D721Med (cell line): ENCODE measurements around the gene KRT72.

ENCODE experiments used
- DNase-seq: peaks from one replicate; pipeline ENCODE4 v3.0.0; 2011; ENCODE audit warnings: low spot score; ENCODE audit not compliant: insufficient read length
- FAIRE-seq: peaks from 2 replicates; lab custom pipeline; 2011; peaks lifted over from hg19 to GRCh38; lab: Jason Lieb, UNC
- TF ChIP-seq, protein P1 (sequence below): IDR thresholded peaks from 2 replicates; pipeline ENCODE4 v1.5.1; 2012; ENCODE audit warnings: mild to moderate bottlenecking, control low read depth; ENCODE audit not compliant: insufficient read depth; ENCODE audit errors: missing control alignments

The KRT72 gene

GRCh38 chr12:52558781-52559445 lies 42.4 kb downstream of the KRT72 start:
- DNase-seq: no peak
- no peak for FAIRE-seq
- TF ChIP-seq, protein P1, sequence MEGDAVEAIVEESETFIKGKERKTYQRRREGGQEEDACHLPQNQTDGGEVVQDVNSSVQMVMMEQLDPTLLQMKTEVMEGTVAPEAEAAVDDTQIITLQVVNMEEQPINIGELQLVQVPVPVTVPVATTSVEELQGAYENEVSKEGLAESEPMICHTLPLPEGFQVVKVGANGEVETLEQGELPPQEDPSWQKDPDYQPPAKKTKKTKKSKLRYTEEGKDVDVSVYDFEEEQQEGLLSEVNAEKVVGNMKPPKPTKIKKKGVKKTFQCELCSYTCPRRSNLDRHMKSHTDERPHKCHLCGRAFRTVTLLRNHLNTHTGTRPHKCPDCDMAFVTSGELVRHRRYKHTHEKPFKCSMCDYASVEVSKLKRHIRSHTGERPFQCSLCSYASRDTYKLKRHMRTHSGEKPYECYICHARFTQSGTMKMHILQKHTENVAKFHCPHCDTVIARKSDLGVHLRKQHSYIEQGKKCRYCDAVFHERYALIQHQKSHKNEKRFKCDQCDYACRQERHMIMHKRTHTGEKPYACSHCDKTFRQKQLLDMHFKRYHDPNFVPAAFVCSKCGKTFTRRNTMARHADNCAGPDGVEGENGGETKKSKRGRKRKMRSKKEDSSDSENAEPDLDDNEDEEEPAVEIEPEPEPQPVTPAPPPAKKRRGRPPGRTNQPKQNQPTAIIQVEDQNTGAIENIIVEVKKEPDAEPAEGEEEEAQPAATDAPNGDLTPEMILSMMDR: no peak

DNA sequence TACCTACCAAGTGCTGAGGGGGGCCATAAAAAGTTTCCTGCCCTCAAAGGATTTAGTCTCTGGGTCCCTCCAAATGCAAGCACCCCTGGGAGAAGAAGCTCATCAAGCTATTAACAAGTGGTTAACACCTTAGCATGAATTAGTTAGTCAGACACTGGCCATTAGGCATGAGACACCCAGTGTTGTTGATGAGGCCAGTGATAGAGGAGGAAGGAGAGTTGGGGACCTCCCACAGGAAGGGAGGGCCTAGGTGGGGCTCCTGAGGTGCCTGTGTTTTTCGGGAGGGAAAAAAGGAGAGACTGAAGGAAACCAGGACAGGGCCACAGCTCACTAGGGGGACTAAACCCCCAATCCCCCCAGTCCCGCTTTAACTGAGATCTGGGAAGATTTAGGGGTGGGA lies 43.8 kb downstream of the KRT72 start:
- TF ChIP-seq, protein P1: no peak
- FAIRE-seq (no peak), DNase-seq (no peak)

DNA sequence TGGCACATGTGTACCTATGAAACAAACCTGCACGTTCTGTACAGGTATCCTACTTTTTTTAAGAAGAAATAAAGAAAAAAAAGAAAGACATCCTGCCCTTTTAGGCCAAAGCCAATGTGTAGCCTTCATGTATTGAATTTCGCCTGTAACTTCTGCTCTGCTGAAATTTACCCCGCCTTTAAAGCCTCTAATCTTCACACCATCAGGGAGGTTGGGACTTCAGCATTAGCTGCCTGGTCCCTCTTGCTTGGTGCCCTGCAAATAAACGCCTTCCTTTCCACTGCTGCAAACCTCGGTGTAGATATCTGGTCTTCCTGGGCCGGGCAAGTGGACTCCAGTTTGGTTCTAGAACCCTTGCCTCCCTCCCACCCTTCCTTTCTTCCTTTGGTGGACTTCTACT lies 45.7 kb downstream of the KRT72 start:
- FAIRE-seq (no peak), DNase-seq (no peak)
- TF ChIP-seq, protein P1: no peak

DNA sequence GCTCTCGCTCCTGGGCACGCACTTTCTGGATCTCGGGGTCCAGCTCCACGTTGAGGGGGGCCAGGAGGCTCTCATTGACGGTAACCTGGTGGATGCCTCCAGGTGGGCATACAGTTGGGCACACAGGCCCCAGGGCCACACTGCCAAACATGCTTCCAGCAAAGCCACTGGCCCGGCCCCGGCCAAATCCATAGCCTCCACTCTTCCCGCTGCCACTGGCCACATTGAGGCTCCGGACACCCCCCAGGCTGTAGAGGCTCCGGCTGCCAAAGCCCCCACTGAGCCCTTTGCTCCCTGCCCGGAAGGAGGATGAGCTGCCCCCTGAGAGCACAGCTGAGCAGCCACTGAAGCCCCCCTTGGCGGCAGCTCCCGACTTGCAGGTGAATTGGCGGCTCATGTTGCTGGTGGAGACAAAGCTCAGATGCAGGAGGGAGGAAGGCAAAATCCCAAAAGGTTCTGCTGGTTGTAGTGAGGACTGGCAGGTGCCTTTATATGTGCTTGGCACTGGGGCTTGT lies 48.5 kb downstream of the KRT72 start, which contains the start of gene KRT71:
Gene KRT71, minus strand, starts transcription at position 465 of the 515 bp plus-strand sequence. Its CDS starts 68 bp downstream, at position 397.
- FAIRE-seq: no peak
- TF ChIP-seq, protein P1: no peak
- DNase-seq: no peak

GRCh38 chr12:52552055-52552454 lies 49.2 kb downstream of the KRT72 start:
- TF ChIP-seq, protein P1: no peak
- DNase-seq (no peak), FAIRE-seq (no peak)

- FAIRE-seq: no peak
- TF ChIP-seq, protein P1: no peak
- no peak for DNase-seq
These were observed 49.9 kb downstream of the KRT72 start for GRCh38 chr12:52551216-52551865.

DNA sequence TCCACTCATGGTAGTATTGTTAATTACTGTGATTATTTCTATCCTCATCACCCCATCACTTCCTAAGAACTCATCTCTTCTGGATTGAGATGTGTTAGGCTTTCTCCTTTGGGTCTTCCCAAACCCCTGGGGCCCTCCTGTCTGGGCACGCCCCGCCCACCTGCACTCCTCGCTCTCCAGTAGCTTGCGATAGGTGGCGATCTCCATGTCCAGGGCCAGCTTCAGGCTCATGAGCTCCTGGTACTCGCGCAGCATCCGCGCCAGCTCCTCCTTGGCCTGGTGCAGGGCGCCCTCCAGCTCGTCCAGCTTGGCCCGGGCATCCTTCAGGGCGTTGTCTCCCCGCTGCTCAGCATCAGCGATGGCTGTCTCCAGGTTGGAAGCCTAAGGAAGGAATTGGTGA lies 55.1 kb downstream of the KRT72 start:
- no peak for FAIRE-seq
- TF ChIP-seq, protein P1: no peak
- DNase-seq: no peak
